GM23338 (cell line): Measurements from ENCODE around the gene CES3. TPM values are rescaled to one million over a fixed set of nuclear protein-coding genes. Genes with fewer than 3 reads are reported as not detected.
"Not testable (repeated sequence)": the region's sequence is repeated elsewhere in the genome, so short reads cannot be mapped to it uniquely, and the experiment has no call there.

Experiments
- ATAC-seq: fragments of 200-7000 bp; cut with Tn5 transposase; 3 replicates; pipeline ENCODE4 v1.9.1; 2020
- DNase-seq: peaks from one replicate; pipeline ENCODE4 v3.0.0-alpha.2; 2015; ENCODE audit warnings: low spot score
- H2AFZ ChIP-seq: fragments of 200-600 bp; sonication (generic); 2 replicates; pipeline ENCODE4 v1.8.0; 2016; ENCODE audit warnings: antibody characterized with exemption, mild to moderate bottlenecking, moderate library complexity
- H3F3A ChIP-seq: fragments of 200-600 bp; sonication (generic); replicated peaks from 2 replicates; pipeline ENCODE4 v1.8.0; 2017; ENCODE audit warnings: antibody characterized with exemption, mixed run types, low read depth
- H3K27ac ChIP-seq: fragments of 200-600 bp; sonication (generic); 2 replicates; pipeline ENCODE4 v1.6.1; 2016; ENCODE audit warnings: low read depth
- H3K27me3 ChIP-seq: fragments of 200-600 bp; sonication (generic); 2 replicates; pipeline ENCODE4 v1.8.0; 2016; ENCODE audit warnings: mild to moderate bottlenecking, mixed run types, moderate library complexity; ENCODE audit not compliant: insufficient read depth
- H3K36me3 ChIP-seq: fragments of 200-600 bp; sonication (generic); 2 replicates; pipeline ENCODE4 v1.8.0; 2016; ENCODE audit warnings: mild to moderate bottlenecking; ENCODE audit not compliant: insufficient read depth
- H3K4me1 ChIP-seq: fragments of 200-600 bp; sonication (generic); 2 replicates; pipeline ENCODE4 v1.8.0; 2016; ENCODE audit warnings: mild to moderate bottlenecking, moderate library complexity; ENCODE audit not compliant: insufficient read depth
- H3K4me2 ChIP-seq: fragments of 200-600 bp; sonication (generic); 2 replicates; pipeline ENCODE4 v1.7.1; 2017; ENCODE audit warnings: mixed run types
- H3K4me3 ChIP-seq: fragments of 200-600 bp; sonication (generic); 2 replicates; pipeline ENCODE4 v1.6.1; 2016; ENCODE audit warnings: mixed run types
- H3K79me2 ChIP-seq: fragments of 200-600 bp; sonication (generic); replicated peaks from 2 replicates; pipeline ENCODE4 v1.8.0; 2017; ENCODE audit warnings: mild to moderate bottlenecking; ENCODE audit not compliant: insufficient read depth
- H3K9me2 ChIP-seq: fragments of 200-600 bp; sonication (generic); 2 replicates; pipeline ENCODE4 v1.8.0; 2017; ENCODE audit not compliant: insufficient read depth
- H4K20me1 ChIP-seq: fragments of 200-600 bp; sonication (generic); replicated peaks from 2 replicates; pipeline ENCODE4 v1.8.0; 2017; ENCODE audit warnings: mild to moderate bottlenecking; ENCODE audit not compliant: insufficient read depth
- H3K27ac Mint-ChIP-seq: 2 replicates; pipeline ENCODE4 v1.8.0; 2020; ENCODE audit warnings: inconsistent platforms, mild to moderate bottlenecking, moderate library complexity, mixed read lengths
- H3K27me3 Mint-ChIP-seq: 3 replicates; pipeline ENCODE4 v1.8.0; 2022; ENCODE audit warnings: low read depth, mild to moderate bottlenecking, moderate library complexity, mixed read lengths, inconsistent platforms; ENCODE audit not compliant: insufficient read depth, poor library complexity
- H3K36me3 Mint-ChIP-seq: 3 replicates; pipeline ENCODE4 v1.8.0; 2021; ENCODE audit warnings: low read depth, mild to moderate bottlenecking, inconsistent platforms, moderate library complexity, mixed read lengths
- H3K4me1 Mint-ChIP-seq: 3 replicates; pipeline ENCODE4 v1.8.0; 2020; ENCODE audit warnings: mild to moderate bottlenecking, inconsistent platforms, mixed read lengths
- H3K4me3 Mint-ChIP-seq: 3 replicates; pipeline ENCODE4 v1.8.0; 2021; ENCODE audit warnings: moderate library complexity, mild to moderate bottlenecking, inconsistent platforms, mixed read lengths
- H3K9me3 Mint-ChIP-seq: 3 replicates; pipeline ENCODE4 v1.8.0; 2020; ENCODE audit warnings: moderate library complexity, mild to moderate bottlenecking, inconsistent platforms, mixed read lengths
- CTCF ChIP-seq, 2 experiments: fragments of 200-600 bp in 1 of 2; sonication (generic) in 1 of 2; conservative IDR thresholded peaks; 2 replicates each; pipeline versions ENCODE4 v1.5.1 to v1.6.1; 2016 to 2017; ENCODE audit warnings: antibody characterized with exemption in 2 of 2, low read depth in 2 of 2, mild to moderate bottlenecking in 2 of 2, moderate library complexity in 1 of 2
- ETS1 ChIP-seq: IDR thresholded peaks from 2 replicates; pipeline ENCODE4 v1.6.1; 2016; ENCODE audit warnings: antibody characterized with exemption
- JUNB ChIP-seq: IDR thresholded peaks from one replicate; pipeline ENCODE4 v1.6.1; 2016; ENCODE audit warnings: antibody characterized with exemption; ENCODE audit not compliant: unreplicated experiment
- REST ChIP-seq: IDR thresholded peaks from one replicate; pipeline ENCODE4 v1.6.1; 2018; ENCODE audit warnings: antibody characterized with exemption; ENCODE audit not compliant: unreplicated experiment
- ZNF114 ChIP-seq: fragments of 250-450 bp; sonication (Bioruptor Pico); IDR thresholded peaks from 2 replicates; pipeline ENCODE4 v1.5.0; 2020; ENCODE audit warnings: mild to moderate bottlenecking, moderate library complexity
- polyA plus RNA-seq: library from polyadenylated mRNA; unstranded; fragments of >200 nt; fragmentation: Nextera tagmentation; extraction: Ambion mirVana; gene quantifications from 2 replicates; pipeline ENCODE4 v1.2.1, GENCODE V29; 2016
- total RNA-seq: library from RNA; depleted of rRNA; stranded (reverse); fragments of >200 nt; shearing (Covaris generic); gene quantifications from 2 replicates; pipeline ENCODE4 v1.2.3, GENCODE V29; 2014

CES3 gene
- total and polyA plus RNA-seq, 2 experiments from 2014 or later, result 0.55 to 1.0 TPM

- Histone ChIP-seq H3K27me3 (no peaks in the 10 kb centered on the region), H3K4me1 (no peaks in the 10 kb centered on the region), H3K36me3 (no peaks in the 10 kb centered on the region), H3K4me2 (no peak overlapping the region), H2AFZ (no peak overlapping the region), H3K79me2 (no peaks in the 10 kb centered on the region), H4K20me1 (no peaks in the 10 kb centered on the region), H3K9me2 (no peaks in the 10 kb centered on the region), H3K27ac (no peak overlapping the region), H3K4me3 (no peak overlapping the region), H3F3A (no peaks in the 10 kb centered on the region)
- TF ChIP-seq ETS1, result no peak
- no peak for TF ChIP-seq JUNB
- H3K36me3 Mint-ChIP-seq, result no peaks in the 10 kb centered on the region
- H3K27me3 Mint-ChIP-seq, result peaks cover 8% of the 10 kb centered on the region
- ATAC-seq (no peak), DNase-seq (no peak)
- H3K27ac Mint-ChIP-seq, result no peak overlapping the region
- H3K9me3 Mint-ChIP-seq, result no peaks in the 10 kb centered on the region; the same call in 2 of the 3 replicates
- H3K4me3 Mint-ChIP-seq, result no peak overlapping the region
- H3K4me1 Mint-ChIP-seq, result peaks cover 3% of the 10 kb centered on the region; the same call in 1 of the 3 replicates
These were observed 12.7 kb downstream of the CES3 start for GRCh38 chr16:66973716-66974115.

GRCh38 chr16:66974156-66974931 is 13.3 kb downstream of the CES3 start:
- not testable (repeated sequence) for H3F3A ChIP-seq, H3K36me3 Mint-ChIP-seq, H3K9me3 Mint-ChIP-seq, H3K27me3 ChIP-seq, H3K79me2 ChIP-seq, H3K4me2 ChIP-seq, H3K27ac Mint-ChIP-seq, H3K27me3 Mint-ChIP-seq, H3K4me3 Mint-ChIP-seq, DNase-seq, H3K4me1 ChIP-seq, H3K4me1 Mint-ChIP-seq, H3K4me3 ChIP-seq, H4K20me1 ChIP-seq, ATAC-seq, H2AFZ ChIP-seq, H3K36me3 ChIP-seq, H3K27ac ChIP-seq, H3K9me2 ChIP-seq

GRCh38 chr16:66974932-66975246 is 13.8 kb downstream of the CES3 start:
- not testable (repeated sequence) for H3K9me3 Mint-ChIP-seq, H3F3A ChIP-seq, H3K36me3 ChIP-seq, H3K4me1 Mint-ChIP-seq, H4K20me1 ChIP-seq, H3K27ac ChIP-seq, ATAC-seq, H3K79me2 ChIP-seq, H3K36me3 Mint-ChIP-seq, H3K4me2 ChIP-seq, H3K4me3 Mint-ChIP-seq, H3K9me2 ChIP-seq, DNase-seq, H3K27me3 Mint-ChIP-seq, H3K4me1 ChIP-seq, H3K4me3 ChIP-seq, H2AFZ ChIP-seq, H3K27ac Mint-ChIP-seq, H3K27me3 ChIP-seq

- Mint-ChIP-seq H3K27ac (no peak overlapping the region), H3K9me3 (no peaks in the 10 kb centered on the region; the same call in 2 of the 3 replicates), H3K36me3 (no peaks in the 10 kb centered on the region), H3K27me3 (peaks cover 7% of the 10 kb centered on the region), H3K4me3 (no peak overlapping the region; the same call in 2 of the 3 replicates), H3K4me1 (peaks cover 3% of the 10 kb centered on the region; the same call in 1 of the 3 replicates)
- no peak overlapping the region for H3K4me2 ChIP-seq
- no peak for DNase-seq
- H3K27me3 ChIP-seq, result no peaks in the 10 kb centered on the region
- TF ChIP-seq REST (no peak), ZNF114 (CRISPR knock-in tag) (no peak), CTCF (conservative IDR thresholded peaks at IDR 0.05; ENCODE audit: low read depth in 2 of 2) (no peak)
- no peak overlapping the region for H3K4me3 ChIP-seq
- H3K36me3 ChIP-seq, result no peaks in the 10 kb centered on the region
- no peaks in the 10 kb centered on the region for H3K9me2 ChIP-seq
- no peak for ATAC-seq
- H3K4me1 ChIP-seq, result no peaks in the 10 kb centered on the region
- no peaks in the 10 kb centered on the region for H3F3A ChIP-seq
- no peaks in the 10 kb centered on the region for H3K79me2 ChIP-seq
- H3K27ac ChIP-seq, result no peak overlapping the region
- no peaks in the 10 kb centered on the region for H4K20me1 ChIP-seq
- no peak overlapping the region for H2AFZ ChIP-seq
These were observed 14.3 kb downstream of the CES3 start for GRCh38 chr16:66975302-66975893.
